ENCODE measurements around the gene CLRN3. TPM values are rescaled to one million over a fixed set of nuclear protein-coding genes. Genes with fewer than 3 reads are reported as not detected.

The CLRN3 gene
- total and polyA plus RNA-seq, 2 donors (not counting 1 experiment from before 2014, with no cell fraction given), result not detected

GRCh38 chr10:127934383-127934782 is 41.6 kb upstream of the CLRN3 start:
- no peak overlapping the region for H3K4me2 ChIP-seq (ENCODE audit: extremely low read depth, insufficient read depth, low read length)
- H3K36me3 ChIP-seq (ENCODE audit: control insufficient read depth, insufficient read depth, low read length), result no peaks in the 10 kb centered on the region
- H3K9ac ChIP-seq (ENCODE audit: insufficient read depth, low read length), result no peak overlapping the region
- no peaks in the 10 kb centered on the region for H3K79me2 ChIP-seq (ENCODE audit: control insufficient read depth, insufficient read depth, low read length)
- H3K27ac ChIP-seq (ENCODE audit: insufficient read depth, low read length), result no peak overlapping the region
- no peaks in the 10 kb centered on the region for H3K27me3 ChIP-seq (ENCODE audit: control insufficient read depth, insufficient read depth, low read length)
- H4K20me1 ChIP-seq (ENCODE audit: control insufficient read depth, extremely low read depth, insufficient read depth, low read length), result no peaks in the 10 kb centered on the region
- H3K4me1 ChIP-seq (ENCODE audit: control insufficient read depth, extremely low read depth, insufficient read depth, low read length), result no peaks in the 10 kb centered on the region
- no peaks in the 10 kb centered on the region for H3K9me3 ChIP-seq (ENCODE audit: control insufficient read depth, insufficient read depth, low read depth, low read length)
- H3K4me3 ChIP-seq (replicated peaks in 1 of 4; ENCODE audit: control extremely low read depth in 1 of 4, insufficient read depth in 1 of 4, low read depth in 3 of 4, low read length in 4 of 4), result no peak overlapping the region
- TF ChIP-seq CTCF (conservative IDR thresholded peaks at IDR 0.05 in 1 of 2, IDR thresholded peaks at IDR 0.05 in 1 of 2; ENCODE audit: low read depth in 1 of 2, low read length in 2 of 2) (no peak), EZH2 (IDR thresholded peaks at IDR 0.05; ENCODE audit: low read length, missing control alignments) (no peak)
- no peak overlapping the region for H2AFZ ChIP-seq (ENCODE audit: low read length)
- DNase-seq (ENCODE audit: low read depth in 2 of 2), result no peak

GRCh38 chr10:127933271-127933670 is 40.5 kb upstream of the CLRN3 start:
- Histone ChIP-seq H3K27me3 (ENCODE audit: control insufficient read depth, insufficient read depth, low read length) (no peaks in the 10 kb centered on the region), H3K9me3 (ENCODE audit: control insufficient read depth, insufficient read depth, low read depth, low read length) (no peaks in the 10 kb centered on the region), H3K9ac (ENCODE audit: insufficient read depth, low read length) (no peak overlapping the region), H3K79me2 (ENCODE audit: control insufficient read depth, insufficient read depth, low read length) (no peaks in the 10 kb centered on the region), H3K4me3 (replicated peaks in 1 of 4; ENCODE audit: control extremely low read depth in 1 of 4, insufficient read depth in 1 of 4, low read depth in 3 of 4, low read length in 4 of 4) (no peak overlapping the region), H4K20me1 (ENCODE audit: control insufficient read depth, extremely low read depth, insufficient read depth, low read length) (no peaks in the 10 kb centered on the region), H3K4me2 (ENCODE audit: extremely low read depth, insufficient read depth, low read length) (no peak overlapping the region), H3K27ac (ENCODE audit: insufficient read depth, low read length) (no peak overlapping the region), H3K4me1 (ENCODE audit: control insufficient read depth, extremely low read depth, insufficient read depth, low read length) (no peaks in the 10 kb centered on the region), H3K36me3 (ENCODE audit: control insufficient read depth, insufficient read depth, low read length) (no peaks in the 10 kb centered on the region), H2AFZ (ENCODE audit: low read length) (no peak overlapping the region)
- DNase-seq (ENCODE audit: low read depth in 2 of 2), result no peak
- TF ChIP-seq EZH2 (IDR thresholded peaks at IDR 0.05; ENCODE audit: low read length, missing control alignments) (no peak), CTCF (conservative IDR thresholded peaks at IDR 0.05 in 1 of 2, IDR thresholded peaks at IDR 0.05 in 1 of 2; ENCODE audit: low read depth in 1 of 2, low read length in 2 of 2) (no peak)

GRCh38 chr10:127932521-127933270 is 40.0 kb upstream of the CLRN3 start:
- TF ChIP-seq EZH2 (IDR thresholded peaks at IDR 0.05; ENCODE audit: low read length, missing control alignments) (no peak), CTCF (conservative IDR thresholded peaks at IDR 0.05 in 1 of 2, IDR thresholded peaks at IDR 0.05 in 1 of 2; ENCODE audit: low read depth in 1 of 2, low read length in 2 of 2) (no peak)
- Histone ChIP-seq H3K9ac (ENCODE audit: insufficient read depth, low read length) (no peak overlapping the region), H2AFZ (ENCODE audit: low read length) (no peak overlapping the region), H4K20me1 (ENCODE audit: control insufficient read depth, extremely low read depth, insufficient read depth, low read length) (no peaks in the 10 kb centered on the region), H3K4me3 (replicated peaks in 1 of 4; ENCODE audit: control extremely low read depth in 1 of 4, insufficient read depth in 1 of 4, low read depth in 3 of 4, low read length in 4 of 4) (no peak overlapping the region), H3K36me3 (ENCODE audit: control insufficient read depth, insufficient read depth, low read length) (no peaks in the 10 kb centered on the region), H3K27me3 (ENCODE audit: control insufficient read depth, insufficient read depth, low read length) (no peaks in the 10 kb centered on the region), H3K4me2 (ENCODE audit: extremely low read depth, insufficient read depth, low read length) (no peak overlapping the region), H3K9me3 (ENCODE audit: control insufficient read depth, insufficient read depth, low read depth, low read length) (no peaks in the 10 kb centered on the region), H3K4me1 (ENCODE audit: control insufficient read depth, extremely low read depth, insufficient read depth, low read length) (no peaks in the 10 kb centered on the region), H3K79me2 (ENCODE audit: control insufficient read depth, insufficient read depth, low read length) (no peaks in the 10 kb centered on the region), H3K27ac (ENCODE audit: insufficient read depth, low read length) (no peak overlapping the region)
- no peak for DNase-seq (ENCODE audit: low read depth in 2 of 2)
